Right ventricle myocardium superior (tissue), 1 donor: ENCODE measurements around the gene DIAPH2. TPM values are rescaled to one million over a fixed set of nuclear protein-coding genes. Genes with fewer than 3 reads are reported as not detected.
A peak's percentile ranks its signal among the peaks of the same experiment; 100 is the strongest.

Experiments used
- ATAC-seq: fragments of 200-7000 bp; cut with Tn5 transposase; one replicate; pipeline ENCODE4 v1.9.1; 2020; ENCODE audit warnings: mild to moderate bottlenecking; ENCODE audit not compliant: poor library complexity
- DNase-seq: peaks from one replicate; pipeline ENCODE4 v3.0.0-alpha.2; 2020
- intact Hi-C: fragments of 100-400 bp; cut with DNase I; formaldehyde crosslinking; loops from one replicate; pipeline ENCODE4 v1.11.2; 2022
- long read RNA-seq: library from polyadenylated mRNA; unstranded; transcript quantifications from one replicate; pipeline ENCODE4 v2.0.0, GENCODE V29; 2021
- total RNA-seq: library from RNA; stranded (reverse); fragmentation: NEBNext Ultra II Directional; extraction: Animal tissue kit (Norgen Biotek cat#: 25700); gene quantifications from one replicate; pipeline ENCODE4 v1.2.1, GENCODE V29; 2021
- donor health status: DM: no; HTN: yes; CAD: no; lungs with severe emphysema.

The DIAPH2 gene
- 11.0 TPM for total RNA-seq
- long read RNA-seq, full-length matches to known transcripts, result 16 of 16 reads
- long read RNA-seq, partial matches to known transcripts, result 0 of 16 reads
- long read RNA-seq, other reads (novel, unspliced or antisense), result 0 of 16 reads

DNA sequence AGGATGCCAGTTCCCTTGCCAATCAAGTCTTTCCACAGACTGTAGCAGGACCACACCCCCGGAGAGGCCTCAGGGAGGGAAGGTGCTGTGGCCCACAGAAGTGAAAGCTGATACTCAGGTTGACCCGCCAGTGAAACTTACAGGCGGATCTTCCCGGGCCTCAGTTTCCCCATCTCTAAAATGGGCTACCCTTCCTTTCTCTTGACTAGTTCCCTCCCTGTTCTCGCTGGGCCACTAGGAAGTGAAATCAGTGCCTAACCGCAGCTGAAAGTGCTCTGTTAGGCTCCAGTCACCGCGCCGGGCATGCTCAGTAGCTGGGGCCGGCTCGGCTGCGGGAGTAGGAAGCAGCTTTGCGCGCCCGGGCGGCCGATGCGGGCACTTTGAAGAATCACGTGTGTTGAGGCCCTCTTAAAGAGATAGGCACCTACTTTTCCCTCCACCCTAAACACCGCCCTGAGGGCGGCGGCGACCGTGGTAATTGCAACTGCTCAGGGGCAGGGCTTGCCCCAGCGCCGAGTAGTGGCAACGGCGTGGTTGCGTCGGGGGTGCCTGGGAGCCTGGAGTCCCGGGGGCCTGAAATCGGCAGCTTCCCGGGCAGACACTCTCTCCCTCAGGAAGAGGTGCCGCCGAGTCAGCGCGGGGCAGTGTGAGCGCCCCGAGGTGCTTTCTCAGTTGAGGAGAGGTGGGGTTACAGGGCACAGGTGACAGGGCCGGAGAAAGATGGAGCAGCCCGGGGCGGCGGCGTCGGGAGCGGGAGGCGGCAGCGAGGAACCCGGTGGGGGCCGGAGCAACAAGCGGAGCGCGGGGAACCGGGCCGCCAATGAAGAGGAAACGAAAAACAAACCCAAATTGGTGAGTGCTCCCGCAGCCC lies at the start of gene DIAPH2:
DIAPH2 (plus strand) TSS at position 504 of the 871 bp plus-strand sequence.
- peak; percentile 96 for ATAC-seq
- intact Hi-C loops, result no loop called here
- peak; percentile 87 for DNase-seq

DNA sequence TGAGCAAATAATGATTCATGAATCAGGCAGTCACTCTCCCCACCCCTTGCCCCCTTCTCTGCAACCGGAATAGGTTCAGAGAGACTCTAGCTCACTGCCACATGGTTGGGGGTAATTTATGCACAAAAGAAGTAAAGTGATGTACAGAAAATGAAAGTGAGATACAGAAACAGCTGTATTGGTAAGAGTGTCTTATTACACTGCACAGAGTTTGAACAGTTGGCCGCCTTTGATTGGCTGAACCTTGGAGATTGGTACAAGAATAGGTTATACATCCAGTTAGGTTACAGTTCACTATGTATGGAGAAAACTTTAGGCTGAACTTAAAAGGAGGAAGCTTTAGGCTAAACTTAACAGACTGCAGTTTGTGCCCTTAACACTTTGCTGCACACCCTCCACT lies 34.6 kb upstream of the DIAPH2 start:
- no peak for DNase-seq
- intact Hi-C loops, result no loop called here
- no peak for ATAC-seq

DNA sequence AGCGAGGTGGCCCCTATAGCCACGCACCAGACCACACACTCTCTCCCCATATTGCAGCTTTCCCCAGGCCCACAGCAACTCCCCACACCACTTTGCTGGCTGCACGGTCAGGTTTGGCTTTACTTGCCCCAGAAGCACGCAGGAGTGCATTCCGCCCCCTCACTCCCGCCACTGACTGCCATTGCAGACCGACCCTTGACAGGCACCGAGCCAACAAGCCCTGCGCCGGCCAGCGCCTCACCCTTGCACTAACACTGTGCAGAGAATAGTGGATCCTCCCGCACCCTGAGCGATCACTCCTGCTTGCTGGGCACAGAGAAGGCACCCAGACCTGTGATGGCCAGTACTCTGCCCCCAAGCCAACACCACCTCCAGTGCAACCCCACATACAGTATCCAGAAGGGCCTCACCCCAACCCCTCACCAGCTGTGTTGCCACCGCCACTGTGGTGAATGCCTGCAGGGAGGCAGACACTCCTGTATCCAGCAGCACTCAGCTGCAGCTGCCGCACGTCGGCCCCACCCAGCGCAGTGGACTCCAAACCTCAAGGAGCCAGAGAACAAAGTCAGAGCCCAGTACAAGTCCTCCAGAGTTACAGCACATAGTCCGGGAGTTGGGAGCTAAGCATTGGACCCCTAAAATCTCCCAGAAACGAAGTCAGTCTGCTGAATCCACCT lies 28.6 kb upstream of the DIAPH2 start:
- intact Hi-C loops, result no loop called here
- ATAC-seq, result no peak
- no peak for DNase-seq

DNA sequence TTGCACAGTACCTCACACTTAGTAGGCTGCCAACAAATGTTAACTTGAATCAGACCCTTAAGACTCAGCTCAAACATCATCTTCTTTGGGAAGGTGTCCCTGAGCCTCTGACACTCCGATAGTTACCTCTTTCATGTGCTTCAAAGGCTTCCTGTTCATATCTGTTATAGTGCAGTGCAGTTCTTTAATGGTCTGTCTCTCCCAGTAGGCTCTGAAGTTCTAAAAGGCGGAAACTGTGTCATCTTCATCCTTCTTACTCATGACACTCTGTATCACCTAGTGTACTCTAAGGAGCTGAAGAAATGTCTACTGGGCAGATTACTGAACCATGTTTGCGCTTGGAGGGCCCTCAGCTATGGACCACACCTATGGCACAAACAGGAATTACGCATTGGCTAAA lies 2.1 kb upstream of the DIAPH2 start:
- ATAC-seq, result no peak
- no peak for DNase-seq
- intact Hi-C loops, result no loop called here

DNA sequence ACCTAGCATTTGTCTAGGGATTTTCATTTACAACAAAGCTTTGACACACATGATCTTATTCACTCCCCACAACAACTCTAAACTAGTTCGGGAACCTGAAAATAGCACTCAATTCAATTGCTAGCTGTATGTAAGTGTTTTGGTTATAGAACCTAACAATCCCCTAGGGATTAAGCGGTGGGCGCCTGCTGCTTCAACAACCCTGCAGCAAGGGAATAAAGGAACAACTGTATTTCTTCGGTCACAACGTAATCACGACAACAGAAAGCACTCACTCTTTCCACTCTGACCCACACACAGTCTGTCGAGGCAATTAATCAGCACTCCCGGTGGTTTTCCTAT lies 674 bp upstream of the DIAPH2 start:
- DNase-seq (no peak), ATAC-seq (no peak)
- intact Hi-C loops, result no loop called here

DNA sequence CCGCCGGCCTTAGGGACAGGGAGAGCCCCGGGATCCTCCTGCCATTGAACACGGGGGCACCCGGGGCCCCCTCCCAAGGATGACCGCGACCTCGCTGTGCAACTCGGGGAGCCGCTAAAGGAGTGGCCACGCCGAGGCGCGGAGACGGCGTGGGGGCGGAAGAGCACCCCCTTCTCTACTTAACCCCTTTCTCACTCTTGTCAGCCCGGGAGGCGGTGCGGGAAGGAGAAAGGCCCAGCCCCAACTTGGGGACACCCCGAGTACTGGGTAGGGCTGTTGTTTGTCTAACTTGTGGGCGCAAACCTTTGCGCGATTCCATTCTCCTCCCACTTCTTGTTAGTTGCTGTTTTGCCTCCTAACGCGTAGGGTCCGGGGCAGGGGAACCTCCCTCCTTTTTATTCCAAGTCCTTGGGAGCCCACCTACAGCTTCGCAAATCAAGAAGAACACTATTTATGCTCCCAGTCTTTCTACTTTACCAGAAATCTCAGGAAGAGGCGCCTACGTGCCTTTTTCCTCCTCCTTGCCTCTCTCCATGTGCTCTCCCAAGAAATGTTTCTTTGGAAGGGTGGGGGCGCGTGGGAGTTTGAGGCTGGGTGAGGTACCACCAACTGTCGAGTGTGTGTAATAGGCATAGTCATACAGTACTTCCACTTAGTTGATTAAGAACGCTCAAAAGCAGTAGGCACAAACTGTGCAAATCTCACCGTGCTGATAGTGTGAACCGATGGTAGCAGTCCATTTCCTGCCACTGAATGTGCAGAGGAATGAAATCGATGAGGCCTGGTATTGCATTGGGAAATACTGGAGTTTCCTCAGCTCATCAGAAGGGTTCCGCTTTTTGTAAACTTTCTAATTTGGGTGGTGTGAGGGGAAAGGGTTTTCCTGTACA lies 813 bp downstream of the DIAPH2 start:
- peak; percentile 70 for ATAC-seq
- DNase-seq, result peak; percentile 47
- intact Hi-C loops, result no loop called here

DNA sequence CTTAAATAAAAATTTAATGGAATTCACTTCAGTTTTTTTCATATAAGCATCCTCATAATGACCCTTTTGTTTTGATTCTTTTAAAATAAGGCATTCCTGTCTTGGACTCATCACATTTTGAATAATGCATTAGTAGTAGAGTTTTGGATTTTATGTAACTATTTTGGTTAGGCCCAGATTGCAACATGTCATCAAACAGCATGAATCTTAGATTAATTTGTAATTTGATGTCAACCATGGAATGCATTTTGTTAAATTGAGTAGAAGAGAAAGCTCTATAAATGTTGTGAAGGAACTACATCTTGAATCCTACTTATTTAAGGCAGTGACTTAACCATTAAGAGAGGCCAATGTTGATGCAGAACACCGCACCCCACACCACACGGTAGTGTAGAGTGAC lies 3.1 kb downstream of the DIAPH2 start:
- intact Hi-C loops, result no loop called here

DNA sequence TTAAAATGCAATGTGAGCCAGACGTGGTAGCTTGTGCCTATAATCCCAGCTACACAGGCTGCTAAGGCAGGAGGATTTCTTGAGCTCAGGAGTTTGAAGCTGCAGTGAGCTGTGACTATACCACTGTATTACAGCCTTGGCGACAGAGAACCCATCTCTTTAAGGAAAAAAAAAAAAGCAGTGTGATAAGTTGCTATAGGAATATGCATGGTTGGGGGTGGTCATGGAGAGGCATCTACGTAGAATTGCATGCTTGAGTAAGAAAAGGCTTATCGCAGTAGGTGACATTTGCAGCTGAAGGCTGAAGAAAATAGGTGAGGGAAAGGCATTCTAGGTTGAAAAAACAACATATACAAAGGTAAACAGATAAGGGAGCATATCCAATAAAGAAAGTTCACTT lies 4.1 kb downstream of the DIAPH2 start:
- ATAC-seq (no peak), DNase-seq (no peak)
- intact Hi-C loops, result no loop called here

More for the DNA sequence above, 3.1 kb downstream of the DIAPH2 start:
- ATAC-seq (no peak), DNase-seq (no peak)

DNA sequence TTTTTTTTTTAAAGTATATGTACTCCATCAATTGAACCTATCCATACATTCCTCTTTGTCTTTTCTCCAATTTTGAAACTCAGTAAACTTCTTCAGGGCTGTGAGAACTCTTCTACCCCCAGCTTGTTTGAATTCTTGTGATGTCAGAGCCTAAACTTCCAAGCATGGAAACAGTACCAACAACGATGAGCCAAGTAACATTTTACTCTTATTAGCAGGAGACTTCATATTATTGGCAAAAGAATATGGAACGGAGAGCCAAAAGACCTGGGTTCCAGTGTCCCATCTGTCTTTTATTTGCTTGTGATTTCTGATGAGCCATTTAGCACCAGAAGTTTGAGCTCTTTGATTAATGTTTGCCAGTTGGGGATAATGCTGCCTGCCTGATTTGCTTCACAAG lies 5.3 kb downstream of the DIAPH2 start:
- intact Hi-C loops, result no loop called here
- DNase-seq (no peak), ATAC-seq (no peak)

DNA sequence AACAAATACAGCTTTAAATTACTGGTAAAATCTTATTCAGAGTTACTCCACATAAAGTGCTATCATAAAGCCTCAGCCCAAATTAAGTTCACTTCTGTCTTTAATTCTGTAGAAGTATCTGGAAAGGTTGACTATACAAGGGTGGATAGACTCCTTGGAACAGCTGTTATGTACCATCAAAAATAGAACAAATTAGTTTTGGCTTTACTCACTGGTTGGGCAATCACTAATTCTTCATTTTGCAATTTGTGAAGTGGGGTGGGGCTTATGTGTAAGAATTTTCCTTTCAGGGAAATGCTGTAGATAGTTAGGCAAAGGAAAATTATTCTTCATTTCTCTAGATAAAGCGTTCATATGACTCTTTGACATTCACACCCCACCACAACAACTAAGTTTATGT lies 7.8 kb downstream of the DIAPH2 start:
- DNase-seq (no peak), ATAC-seq (peak; percentile 48)
- intact Hi-C loops, result no loop called here

DNA sequence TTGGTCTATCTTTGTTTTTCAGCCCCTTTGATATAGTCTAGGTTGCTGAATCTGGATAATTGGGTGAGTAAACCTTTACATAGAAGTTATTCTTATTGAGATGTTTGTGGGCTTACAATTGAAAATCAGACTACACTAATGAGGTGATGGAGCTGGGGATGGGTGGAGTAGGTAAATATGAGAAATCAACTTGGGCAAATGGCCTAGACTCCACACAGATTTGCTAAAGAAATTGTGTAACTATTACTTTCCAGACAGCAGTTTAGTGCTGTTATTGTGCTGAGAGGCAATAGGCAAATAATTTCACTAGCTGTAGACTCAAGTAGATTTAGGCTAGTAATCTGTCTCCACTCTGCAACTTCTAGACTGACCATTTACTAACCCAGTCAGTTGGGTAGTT lies 8.2 kb downstream of the DIAPH2 start:
- intact Hi-C loops, result no loop called here
- DNase-seq (no peak), ATAC-seq (peak; percentile 25)

DNA sequence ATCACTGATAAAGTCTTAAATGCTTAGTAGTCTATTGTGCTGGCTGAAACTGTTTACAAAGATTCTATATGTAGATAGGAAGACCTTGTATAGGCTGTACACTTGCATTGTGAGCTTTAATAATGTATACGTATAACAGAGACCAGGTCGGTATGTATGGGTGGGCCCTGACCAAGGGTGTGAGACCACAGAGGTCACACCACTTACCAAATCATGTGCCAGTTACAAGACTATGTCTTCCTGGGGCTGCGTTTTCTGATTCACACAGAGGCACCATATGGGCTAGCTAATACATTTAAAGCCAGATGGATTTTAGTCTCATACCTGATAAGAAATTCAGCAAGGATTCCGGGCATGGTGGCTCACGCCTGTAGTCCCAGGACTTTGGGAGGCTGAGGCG lies 8.8 kb downstream of the DIAPH2 start:
- intact Hi-C loops, result no loop called here
- DNase-seq (no peak), ATAC-seq (no peak)

DNA sequence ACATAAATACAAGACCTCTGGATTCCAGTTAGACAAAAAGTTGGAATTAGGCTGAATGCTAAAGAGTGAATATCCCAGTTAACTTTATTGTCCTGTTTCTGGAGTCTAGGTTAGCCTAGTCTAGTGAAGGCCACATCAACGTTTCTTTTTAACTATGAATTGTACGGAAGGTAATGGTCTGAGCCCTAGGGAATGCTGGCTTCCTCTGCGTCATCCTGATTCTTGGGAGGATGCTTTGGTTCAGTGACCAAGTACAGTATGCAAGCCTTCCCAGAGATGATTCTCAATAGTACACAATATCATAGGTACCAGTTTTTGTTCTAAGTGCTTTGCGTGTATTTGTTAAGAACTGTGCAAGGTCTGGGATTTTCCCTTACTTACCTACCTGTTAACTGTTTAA lies 11.8 kb downstream of the DIAPH2 start:
- DNase-seq (no peak), ATAC-seq (no peak)
- intact Hi-C loops, result no loop called here

DNA sequence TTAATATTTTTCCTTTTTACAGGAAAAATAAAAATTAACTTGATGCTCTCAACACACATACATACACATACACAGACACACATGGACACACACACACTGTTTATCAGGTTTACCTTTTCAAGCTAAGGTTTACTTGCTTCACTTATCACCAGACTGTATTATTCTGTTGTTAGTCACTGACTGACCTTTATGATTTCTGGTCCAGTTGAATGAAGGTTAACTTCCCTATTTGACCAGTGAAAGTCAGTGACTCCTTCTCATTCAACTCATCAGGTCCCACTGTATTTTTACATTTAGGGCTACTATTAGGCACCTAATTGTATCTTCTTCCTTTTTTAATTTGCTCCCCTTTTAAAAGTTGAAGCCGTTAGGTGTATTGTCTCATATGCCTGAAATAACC lies 16.0 kb downstream of the DIAPH2 start:
- intact Hi-C loops, result no loop called here
- no peak for ATAC-seq

DNA sequence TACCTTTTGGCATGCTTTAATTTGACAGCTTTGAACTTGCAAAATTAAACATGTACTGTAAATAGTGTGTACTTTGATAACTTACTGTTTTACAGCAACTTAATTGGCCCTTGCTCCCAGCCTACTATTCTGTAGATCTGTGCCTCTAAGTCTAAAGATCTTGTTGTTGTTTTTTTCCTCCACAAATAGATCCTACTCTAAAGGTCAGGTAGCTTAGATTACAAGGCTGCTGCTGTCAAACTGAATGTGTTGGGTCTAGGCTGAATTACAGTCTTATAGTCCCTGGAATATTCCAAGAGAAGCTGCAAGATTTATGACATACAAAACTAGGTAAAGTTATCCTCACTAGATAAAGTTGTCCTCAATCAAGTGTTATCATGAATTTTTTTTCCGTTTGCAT lies 18.7 kb downstream of the DIAPH2 start:
- ATAC-seq, result no peak
- intact Hi-C loops, result no loop called here
- no peak for DNase-seq

More for the DNA sequence above, 16.0 kb downstream of the DIAPH2 start:
- DNase-seq, result no peak

DNA sequence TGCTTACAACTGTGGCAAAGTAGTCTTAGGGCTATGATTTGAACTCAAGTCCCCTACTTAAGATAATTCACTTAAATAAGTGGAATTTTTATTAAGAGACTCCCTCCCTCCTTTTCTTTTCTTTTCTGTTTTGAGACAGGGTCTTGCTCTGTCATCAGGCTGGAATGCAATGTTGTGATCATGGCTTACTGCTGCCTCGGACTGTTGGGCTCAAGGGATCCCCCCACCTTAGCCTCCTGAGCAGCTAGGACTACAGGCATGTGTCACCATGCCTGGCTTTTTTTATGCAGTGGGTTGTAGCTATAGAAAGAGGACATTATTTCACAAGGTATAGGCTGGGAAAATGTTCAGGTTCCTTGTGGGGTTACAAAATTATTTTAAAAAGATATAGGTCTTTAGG lies 19.2 kb downstream of the DIAPH2 start:
- DNase-seq (no peak), ATAC-seq (no peak)
- intact Hi-C loops, result no loop called here

DNA sequence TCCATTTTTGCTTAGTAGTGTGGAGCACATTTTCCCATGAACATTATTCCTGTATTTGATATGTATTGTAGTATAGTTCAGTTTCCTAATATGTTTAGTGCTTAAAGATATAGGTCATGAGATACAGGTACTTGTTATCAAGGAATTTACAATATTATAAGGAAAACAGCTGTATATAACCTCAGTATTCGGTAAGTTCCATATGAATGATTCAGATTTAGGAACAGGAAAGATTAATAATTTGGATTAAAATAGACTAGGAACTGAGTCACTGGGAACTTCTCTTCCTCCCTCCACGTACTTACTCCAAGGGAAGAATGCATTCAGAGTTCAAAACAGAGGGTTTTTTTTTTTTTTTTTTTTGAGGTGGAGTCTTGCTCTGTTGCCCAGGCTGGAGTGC lies 20.0 kb downstream of the DIAPH2 start:
- DNase-seq (no peak), ATAC-seq (no peak)
- intact Hi-C loops, result no loop called here

DNA sequence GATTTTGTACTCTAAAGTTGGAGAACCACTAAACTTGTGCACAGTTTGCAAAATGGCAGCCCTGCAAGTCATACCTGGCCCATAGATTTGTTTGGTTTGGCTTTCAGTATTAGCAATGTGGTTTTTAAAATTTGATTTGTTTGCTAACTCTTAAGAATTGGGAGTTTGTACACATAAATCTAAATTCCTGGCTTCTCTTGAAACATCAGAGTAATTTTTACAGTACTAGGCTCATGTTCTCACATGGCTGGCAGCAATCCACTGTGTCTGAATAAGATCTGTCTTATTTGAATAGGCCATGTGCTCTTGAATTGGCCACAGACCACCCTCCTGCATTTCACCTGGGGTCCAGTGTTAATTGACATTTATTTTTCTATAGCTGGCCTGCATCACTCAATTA lies 21.3 kb downstream of the DIAPH2 start:
- ATAC-seq, result no peak
- DNase-seq, result no peak
- intact Hi-C loops, result no loop called here

DNA sequence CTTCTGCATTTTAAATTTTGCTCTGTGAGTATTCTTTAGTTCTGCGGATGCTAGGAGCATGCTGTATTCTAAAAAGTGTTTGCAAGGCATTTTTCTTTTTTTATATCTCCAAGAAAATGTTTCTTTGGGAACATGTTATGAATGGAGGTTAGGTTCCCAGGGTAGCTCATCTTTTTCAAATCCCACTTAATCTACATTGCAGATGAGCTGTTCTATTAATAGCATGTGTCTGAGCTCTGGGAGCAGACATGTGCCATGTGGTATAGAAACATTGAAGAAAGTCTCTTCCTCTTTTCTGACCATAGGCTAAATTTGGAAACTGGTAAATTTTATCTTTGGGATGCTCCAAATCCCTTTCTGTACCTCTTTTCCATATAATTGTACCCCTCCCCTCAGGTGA lies 23.2 kb downstream of the DIAPH2 start:
- intact Hi-C loops, result no loop called here
- no peak for ATAC-seq
- no peak for DNase-seq
